HG03103 (cell line): ENCODE measurements around the gene ZSWIM8.
A peak's percentile ranks its signal among the peaks of the same experiment; 100 is the strongest.

Experiments used
- ATAC-seq: cut with Tn5 transposase; IDR thresholded peaks from one replicate; pipeline ENCODE4 v1.9.1; 2021; ENCODE audit warnings: low read depth; ENCODE audit not compliant: unreplicated experiment

The ZSWIM8 gene

DNA sequence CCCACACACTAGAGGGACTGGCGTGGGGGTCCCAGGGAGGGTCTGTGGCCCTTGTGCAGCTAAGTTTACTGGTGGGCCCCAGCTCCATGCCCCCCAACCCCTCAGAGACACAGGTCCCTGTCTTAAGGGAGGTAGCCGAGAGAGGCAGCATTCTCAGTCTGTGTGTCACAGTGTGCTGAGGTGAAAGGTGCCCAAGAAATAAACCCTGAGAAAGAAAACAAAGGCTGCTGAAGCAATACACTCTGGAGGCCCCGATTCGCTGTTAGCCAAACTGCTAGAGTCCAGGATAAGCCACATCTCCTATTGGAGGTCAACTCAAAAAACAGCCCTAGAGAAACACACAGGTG lies 54.6 kb downstream of the ZSWIM8 start:
- no peak for ATAC-seq

DNA sequence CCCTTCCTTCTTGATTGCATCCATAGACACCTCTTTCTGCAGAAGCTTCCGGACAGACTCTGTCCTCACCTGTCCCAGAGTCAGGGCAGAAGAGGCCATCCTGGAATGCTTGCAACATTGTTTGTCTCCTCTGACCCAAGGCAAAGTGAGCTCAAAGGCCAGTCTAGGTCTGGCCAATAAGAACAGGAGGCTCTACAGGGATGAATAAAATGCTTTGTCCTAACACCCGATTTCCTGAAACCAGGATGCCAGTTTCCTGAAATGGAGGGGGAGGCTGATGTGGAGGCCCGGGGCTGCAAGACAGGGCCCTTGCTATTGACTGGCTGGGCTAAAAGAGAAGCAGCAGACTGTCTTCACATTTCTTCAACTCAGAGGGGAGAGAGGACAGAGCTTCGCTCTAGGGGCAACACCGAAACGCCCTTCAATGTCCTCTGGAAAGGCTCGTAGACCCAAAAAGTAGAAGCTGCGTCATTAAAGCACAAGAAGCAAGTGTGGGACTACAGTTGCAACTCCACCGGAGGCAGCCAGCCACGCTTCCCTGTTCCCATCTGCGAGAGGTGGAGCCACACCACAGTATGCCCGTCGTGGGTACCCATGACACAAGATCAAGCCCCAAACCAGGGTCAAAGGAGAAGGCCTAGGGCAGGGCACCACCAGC lies 55.1 kb downstream of the ZSWIM8 start:
- ATAC-seq: no peak

DNA sequence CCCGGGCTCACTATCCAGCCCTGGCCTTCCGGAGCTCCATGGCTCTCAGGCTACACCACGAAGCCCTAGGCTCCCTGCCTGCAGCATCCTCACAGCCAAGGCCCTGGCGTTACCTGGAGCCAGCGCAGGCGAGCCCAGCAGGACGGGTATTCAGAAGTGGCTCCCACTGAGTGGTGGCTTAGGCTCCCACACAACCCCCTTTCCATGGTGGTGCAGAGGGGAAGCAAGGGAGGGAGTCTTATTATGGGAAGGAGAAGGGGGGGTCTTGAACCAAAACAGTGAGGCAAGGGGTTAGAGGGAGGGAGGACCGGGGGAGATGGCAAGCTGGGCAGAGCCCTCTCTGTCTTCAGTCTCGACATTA lies 55.6 kb downstream of the ZSWIM8 start:
- no peak for ATAC-seq

DNA sequence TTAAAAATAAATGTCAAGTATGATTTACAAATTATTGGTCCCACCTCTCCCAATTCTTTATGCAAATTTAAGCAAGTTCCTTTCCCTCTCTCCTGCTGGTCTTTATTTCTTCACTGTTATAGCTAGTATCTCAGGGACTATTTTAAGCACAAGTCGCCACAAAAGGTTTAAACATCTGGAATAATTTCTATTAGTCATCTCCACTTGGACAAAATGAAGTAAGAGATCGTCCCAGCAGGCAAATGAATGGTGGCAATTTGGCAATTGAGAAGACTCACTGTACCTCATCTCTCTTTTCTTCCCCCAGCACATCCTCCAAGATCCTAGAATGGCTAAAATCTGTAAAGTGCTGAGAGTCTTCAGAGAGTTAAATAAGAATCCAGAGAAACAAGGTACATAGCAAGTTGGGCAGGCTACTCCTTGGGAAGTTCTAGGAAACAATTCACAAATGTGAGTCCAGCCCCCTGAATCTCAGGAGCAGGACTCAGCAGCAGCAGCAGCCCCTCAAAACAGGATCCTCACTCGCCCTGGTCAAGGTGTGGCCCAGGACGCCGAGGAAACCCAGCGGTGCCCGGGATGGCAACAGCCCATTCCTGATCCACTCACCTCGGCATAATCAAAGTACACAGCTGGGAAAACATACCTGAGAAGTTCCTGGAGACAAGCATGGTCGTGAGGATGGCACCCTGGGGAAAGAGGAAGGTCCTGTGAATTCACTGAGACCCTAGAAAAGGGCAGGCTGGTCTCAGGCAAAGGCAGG lies 56.3 kb downstream of the ZSWIM8 start:
- ATAC-seq: no peak

DNA sequence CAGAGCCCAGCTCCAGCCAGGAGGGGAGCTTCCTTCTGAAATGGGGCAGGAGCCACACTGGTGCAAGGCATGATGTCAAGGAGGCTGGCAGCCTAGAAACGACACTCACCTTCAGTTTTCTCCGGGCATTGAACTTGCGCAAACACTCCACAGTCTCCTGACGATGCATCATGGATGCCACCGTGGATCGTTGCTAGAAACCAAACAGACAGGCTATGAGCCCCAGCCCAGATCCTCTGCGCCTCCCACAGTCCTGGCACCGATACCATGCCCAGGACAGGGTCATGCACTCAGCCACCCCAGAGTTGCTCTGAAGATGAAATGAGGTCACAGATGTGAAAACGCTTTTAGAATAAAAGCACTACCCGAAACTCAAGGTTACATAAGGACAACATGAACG lies 56.9 kb downstream of the ZSWIM8 start:
- no peak for ATAC-seq

DNA sequence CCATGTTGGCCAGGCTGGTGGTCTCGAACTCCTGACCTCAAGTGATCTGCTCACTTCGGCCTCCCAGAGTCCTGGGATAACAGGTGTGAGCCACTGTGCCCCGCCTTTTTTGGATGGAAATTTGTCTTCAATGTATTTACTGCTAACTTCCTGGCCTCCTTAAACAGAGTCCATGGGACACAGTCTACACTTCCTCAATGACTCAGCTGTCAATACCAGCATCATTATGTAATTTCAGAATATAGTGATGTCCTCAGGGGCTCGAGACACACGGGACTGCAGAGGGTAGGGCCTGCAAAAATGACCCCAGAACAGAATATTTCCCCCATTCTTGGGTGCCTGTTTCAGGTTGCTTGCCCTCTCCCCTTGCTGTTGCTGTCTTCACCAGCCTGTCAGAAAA lies 57.9 kb downstream of the ZSWIM8 start:
- ATAC-seq: no peak

DNA sequence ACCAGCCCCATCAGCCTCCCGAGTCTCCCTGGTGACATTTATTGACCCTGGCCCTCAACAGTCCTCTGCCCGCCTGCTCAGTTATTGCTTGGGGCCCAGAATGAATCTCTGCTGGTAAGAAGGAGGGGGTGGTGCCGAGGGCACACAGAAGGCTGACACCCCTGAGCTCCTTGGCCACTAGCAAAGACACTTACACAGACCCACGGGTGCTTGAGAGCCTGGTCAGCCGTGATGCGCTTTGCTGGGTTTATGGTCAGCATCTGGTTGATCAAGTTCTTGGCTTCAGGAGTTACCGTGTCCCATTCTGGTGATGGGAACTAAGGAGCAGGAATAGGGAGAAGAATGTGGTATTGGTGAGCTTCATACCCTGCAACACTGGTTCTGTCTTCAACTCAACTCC lies 61.6 kb downstream of the ZSWIM8 start:
- ATAC-seq: no peak

DNA sequence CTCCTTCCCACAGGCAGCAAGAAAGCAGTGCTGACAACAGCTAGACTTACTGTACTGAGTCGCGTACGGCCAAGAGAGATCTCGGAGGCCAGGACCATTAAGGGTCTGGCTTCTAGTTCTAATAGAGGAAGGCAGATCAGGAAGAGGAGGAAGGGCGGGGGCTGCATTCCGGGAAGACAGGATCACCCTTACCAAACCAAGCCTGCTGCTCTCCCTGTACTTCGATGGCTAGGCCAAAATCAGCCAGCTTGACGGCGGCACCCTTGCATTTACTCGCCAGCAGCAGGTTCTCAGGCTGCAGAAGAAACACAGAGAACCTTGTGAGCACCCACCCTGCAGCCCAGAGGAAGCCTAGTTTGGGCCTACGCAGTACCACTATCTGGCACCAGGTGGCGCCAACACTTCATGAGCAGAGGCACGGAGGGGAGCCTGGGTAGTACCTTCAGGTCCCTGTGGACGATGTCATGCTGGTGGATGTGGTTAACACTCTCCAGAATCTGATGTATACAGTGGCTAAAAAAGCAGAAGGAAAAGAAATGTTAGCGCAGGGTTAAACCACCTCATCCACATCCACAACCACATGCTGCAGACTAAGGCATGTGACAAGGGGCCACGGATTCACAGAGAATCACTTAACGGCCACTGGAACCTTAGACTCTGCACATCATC lies 63.5 kb downstream of the ZSWIM8 start:
- ATAC-seq: peak; percentile 89

DNA sequence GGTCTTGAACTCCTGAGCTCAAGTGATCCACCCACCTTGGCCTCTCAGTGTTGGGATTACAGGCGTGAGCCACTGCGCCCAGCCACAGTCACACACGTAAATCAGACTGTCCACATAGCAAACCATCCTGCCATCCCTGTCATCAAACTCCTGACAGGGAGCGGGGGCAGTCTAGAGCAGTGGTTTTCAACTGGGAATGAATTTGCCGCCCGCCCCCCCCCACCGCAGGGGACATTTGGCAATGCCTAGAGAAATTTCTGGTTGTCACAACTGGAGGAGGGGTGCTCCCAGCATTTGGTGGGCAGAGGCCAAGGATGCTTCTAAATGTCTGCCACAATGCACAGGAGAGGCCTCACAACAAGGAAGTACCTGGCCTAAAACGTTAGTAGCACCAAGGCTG lies 64.8 kb downstream of the ZSWIM8 start:
- no peak for ATAC-seq

DNA sequence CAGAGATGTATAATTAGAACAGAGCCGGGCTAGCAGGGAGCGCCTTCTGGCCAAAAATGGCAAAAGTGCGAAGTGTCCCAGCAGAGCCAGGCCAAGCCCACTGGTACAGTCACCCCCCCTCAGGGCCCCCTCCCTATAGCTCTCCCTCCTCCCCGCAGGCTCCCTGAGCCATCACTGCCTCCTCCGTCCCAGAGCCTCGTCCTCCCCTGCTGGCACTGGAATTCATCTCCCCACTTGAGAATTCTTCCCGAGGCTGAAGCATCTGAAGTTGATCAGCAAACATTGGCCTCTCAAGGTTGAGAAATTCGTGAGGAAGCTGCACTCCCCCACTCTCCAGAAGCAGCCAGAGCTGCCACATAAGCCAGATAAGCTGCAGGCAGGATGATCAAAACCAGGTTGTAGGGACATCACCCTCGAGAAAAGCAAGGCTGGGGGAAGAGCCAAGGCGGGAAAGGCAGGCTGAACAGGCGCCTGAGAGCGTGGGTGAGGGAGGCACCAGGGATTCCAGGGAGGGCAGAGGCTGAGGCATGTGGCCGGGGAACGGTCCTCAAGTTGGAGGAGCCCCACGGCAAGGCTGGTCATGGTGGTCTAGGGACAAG lies 65.6 kb downstream of the ZSWIM8 start:
- ATAC-seq: no peak
